Testis (tissue), 3 donors: ENCODE data around the gene SRRD. TPM values are rescaled to one million over a fixed set of nuclear protein-coding genes. Genes with fewer than 3 reads are reported as not detected.

Source experiments
- DNase-seq: peaks from one replicate; pipeline ENCODE4 v3.0.0-alpha.2; 2019
- H3K27ac ChIP-seq, 2 donors: fragments of 200-600 bp; sonication (generic); one replicate each; pipeline ENCODE4 v1.5.1; 2019
- H3K27me3 ChIP-seq: fragments of 200-600 bp; sonication (generic); one replicate; pipeline ENCODE4 v1.5.1; 2019
- H3K36me3 ChIP-seq: fragments of 200-600 bp; sonication (generic); one replicate; pipeline ENCODE4 v1.5.1; 2017; ENCODE audit warnings: low read depth; ENCODE audit errors: missing control alignments
- H3K4me1 ChIP-seq: fragments of 200-600 bp; sonication (generic); one replicate; pipeline ENCODE4 v1.5.1; 2019
- H3K4me3 ChIP-seq, 2 donors: fragments of 200-600 bp; sonication (generic); one replicate each; pipeline ENCODE4 v1.5.1; 2017 to 2019
- H3K9me3 ChIP-seq: fragments of 200-600 bp; sonication (generic); one replicate; pipeline ENCODE4 v1.5.1; 2017
- CTCF ChIP-seq, 3 experiments: fragments of 450-650 bp in 2 of 3; fragments of 200-600 bp in 1 of 3; sonication (generic) in 1 of 3; IDR thresholded peaks; one replicate each; pipeline ENCODE4 v1.5.1; 2016 to 2019; ENCODE audit warnings: antibody characterized with exemption in 3 of 3, mild to moderate bottlenecking in 2 of 3, moderate library complexity in 1 of 3
- POLR2A ChIP-seq: fragments of 450-650 bp; IDR thresholded peaks from one replicate; pipeline ENCODE4 v1.6.1; 2017; ENCODE audit warnings: antibody characterized with exemption, mild to moderate bottlenecking, moderate library complexity
- WGBS, 2 donors: methylation state at CpG; one replicate each; pipeline ENCODE4 v1.1.5; 2018; 5-methylcytosine and 5-hydroxymethylcytosine counted together
- intact Hi-C: fragments of 100-400 bp; cut with DNase I; formaldehyde crosslinking; loops from one replicate; pipeline ENCODE4 v1.15.1; 2023; ENCODE audit warnings: low total_unique reads
- polyA plus RNA-seq: library from polyadenylated mRNA; stranded (reverse); fragments of 350-450 nt; fragmentation: Illumina TruSeq; extraction: RNeasy Lipid Tissue Mini Kit (QIAGEN cat#74804); gene quantifications from one replicate; pipeline ENCODE4 v1.2.3, GENCODE V29; 2014; ENCODE audit warnings: low read depth, low replicate concordance; ENCODE audit not compliant: insufficient read depth
- total RNA-seq, 2 donors: library from RNA; depleted of rRNA; stranded (reverse); fragments of >200 nt; gene quantifications; one replicate each; pipeline ENCODE4 v1.2.3, GENCODE V29; 2016

Gene SRRD
- total and polyA plus RNA-seq, 3 donors from 2014 or later: 22.7 to 37.9 (median 27.2) TPM

- WGBS, 2 donors: 72 to 88% methylated on average over 4 of the region's 4 CpGs
- no peak for TF ChIP-seq POLR2A
- intact Hi-C loops: no loop called here
- Histone ChIP-seq H3K36me3 (no peaks in the 10 kb centered on the region), H3K27me3 (no peaks in the 10 kb centered on the region), H3K4me1 (peaks cover 23% of the 10 kb centered on the region), H3K4me3 (no peak overlapping the region), H3K27ac (no peak overlapping the region), H3K9me3 (no peaks in the 10 kb centered on the region)
- DNase-seq: no peak
These were observed 6.9 kb upstream of the SRRD start for GRCh38 chr22:26476705-26477340.

GRCh38 chr22:26477341-26477731 lies 6.3 kb upstream of the SRRD start:
- H3K4me3 ChIP-seq: no peak overlapping the region
- no peaks in the 10 kb centered on the region for H3K9me3 ChIP-seq
- no peak for DNase-seq
- no peak overlapping the region for H3K27ac ChIP-seq
- no peak for TF ChIP-seq POLR2A
- TF ChIP-seq CTCF (IDR thresholded peaks at IDR 0.05): no peak
- H3K36me3 ChIP-seq: no peaks in the 10 kb centered on the region
- peaks cover 29% of the 10 kb centered on the region for H3K4me1 ChIP-seq
- no peaks in the 10 kb centered on the region for H3K27me3 ChIP-seq
- intact Hi-C loops: no loop called here
- WGBS, 2 donors: 36 to 64% methylated on average over 4 of the region's 4 CpGs

- DNase-seq: no peak
- peaks cover 39% of the 10 kb centered on the region for H3K4me1 ChIP-seq
- 59 to 60% methylated on average over 12 of the region's 12 CpGs for WGBS, 2 donors
- H3K27me3 ChIP-seq: no peaks in the 10 kb centered on the region
- H3K27ac ChIP-seq: no peak overlapping the region
- intact Hi-C loops: no loop called here
- H3K4me3 ChIP-seq: peak overlapping the region in 1 of 2 donors; percentile 0
- no peaks in the 10 kb centered on the region for H3K9me3 ChIP-seq
- no peak for TF ChIP-seq POLR2A
- no peak for TF ChIP-seq CTCF (IDR thresholded peaks at IDR 0.05)
- no peaks in the 10 kb centered on the region for H3K36me3 ChIP-seq
These were observed 4.5 kb upstream of the SRRD start for GRCh38 chr22:26479043-26479791.

- Histone ChIP-seq H3K36me3 (no peaks in the 10 kb centered on the region), H3K4me3 (peak overlapping the region in 1 of 2 donors; percentile 0), H3K9me3 (no peaks in the 10 kb centered on the region), H3K27me3 (no peaks in the 10 kb centered on the region), H3K27ac (no peak overlapping the region), H3K4me1 (peaks cover 46% of the 10 kb centered on the region)
- WGBS, 2 donors: 64 to 70% methylated on average over 12 of the region's 12 CpGs
- intact Hi-C loops: no loop called here
- DNase-seq: no peak
- TF ChIP-seq POLR2A (no peak), CTCF (IDR thresholded peaks at IDR 0.05) (no peak)
These were observed 3.7 kb upstream of the SRRD start for GRCh38 chr22:26479792-26480610.

GRCh38 chr22:26480611-26480932 lies 3.1 kb upstream of the SRRD start:
- H3K4me1 ChIP-seq: peaks cover 47% of the 10 kb centered on the region
- no peaks in the 10 kb centered on the region for H3K27me3 ChIP-seq
- WGBS, 2 donors: 65 to 85% methylated on average over 2 of the region's 2 CpGs
- no peaks in the 10 kb centered on the region for H3K36me3 ChIP-seq
- no peak overlapping the region for H3K27ac ChIP-seq
- DNase-seq: no peak
- intact Hi-C loops: no loop called here
- H3K4me3 ChIP-seq: no peak overlapping the region
- no peaks in the 10 kb centered on the region for H3K9me3 ChIP-seq
- TF ChIP-seq CTCF (IDR thresholded peaks at IDR 0.05) (no peak), POLR2A (no peak)
